Hindlimb muscle (tissue), 1 donor: Measurements from ENCODE around the gene CDCA3. TPM values are rescaled to one million over a fixed set of nuclear protein-coding genes. Genes with fewer than 3 reads are reported as not detected.
A peak's percentile ranks its signal among the peaks of the same experiment; 100 is the strongest.
"Not testable (repeated sequence)": the region's sequence is repeated elsewhere in the genome, so short reads cannot be mapped to it uniquely, and the experiment has no call there.

ENCODE experiments used
- DNase-seq: peaks from one replicate; pipeline ENCODE4 v3.0.0-alpha.2; 2013
- polyA plus RNA-seq: library from polyadenylated mRNA; unstranded; fragments of 120-200 nt; gene quantifications from one replicate; pipeline ENCODE4 v1.2.1, GENCODE V29; 2013; ENCODE audit not compliant: insufficient read length

The CDCA3 gene
- polyA plus RNA-seq = 16.7 TPM

GRCh38 chr12:6851153-6851920, at the start of gene CDCA3:
CDCA3 (minus strand) TSS chr12:6851286; CDS start chr12:6850952, 334 bp downstream.
- peak; percentile 93 for DNase-seq

- no peak for DNase-seq
Measured at GRCh38 chr12:6899837-6900519, 48.9 kb upstream of the CDCA3 start.

GRCh38 chr12:6899427-6899826, 48.3 kb upstream of the CDCA3 start:
- DNase-seq = no peak

GRCh38 chr12:6896846-6897435, 45.9 kb upstream of the CDCA3 start:
- no peak for DNase-seq

GRCh38 chr12:6894321-6894720, 43.2 kb upstream of the CDCA3 start:
- DNase-seq = no peak

GRCh38 chr12:6892683-6893082, 41.6 kb upstream of the CDCA3 start:
- DNase-seq = not testable (repeated sequence)

- no peak for DNase-seq
Measured at GRCh38 chr12:6891646-6892001, 40.5 kb upstream of the CDCA3 start.

GRCh38 chr12:6890789-6891645, 39.9 kb upstream of the CDCA3 start:
- DNase-seq = peak; percentile 99

GRCh38 chr12:6889775-6890573, 38.9 kb upstream of the CDCA3 start:
- DNase-seq = not testable (repeated sequence)

GRCh38 chr12:6888794-6889193, 37.7 kb upstream of the CDCA3 start:
- not testable (repeated sequence) for DNase-seq

- no peak for DNase-seq
Measured at GRCh38 chr12:6888360-6888759, 37.3 kb upstream of the CDCA3 start.

- DNase-seq = no peak
Measured at GRCh38 chr12:6887460-6887859, 36.4 kb upstream of the CDCA3 start.

GRCh38 chr12:6886206-6886999, 35.3 kb upstream of the CDCA3 start:
- not testable (repeated sequence) for DNase-seq

GRCh38 chr12:6884539-6884938, 33.5 kb upstream of the CDCA3 start:
- no peak for DNase-seq

GRCh38 chr12:6883683-6884082, 32.6 kb upstream of the CDCA3 start:
- no peak for DNase-seq

- DNase-seq = no peak
Measured at GRCh38 chr12:6883252-6883651, 32.2 kb upstream of the CDCA3 start.

GRCh38 chr12:6879824-6880223, 28.7 kb upstream of the CDCA3 start:
- DNase-seq = not testable (repeated sequence)

- DNase-seq = not testable (repeated sequence)
Measured at GRCh38 chr12:6874015-6874368, 22.9 kb upstream of the CDCA3 start.

GRCh38 chr12:6873094-6874014, 22.3 kb upstream of the CDCA3 start, which contains the start of gene SPSB2:
SPSB2 (minus strand) TSS chr12:6873303; CDS start chr12:6872901, 402 bp downstream.
- peak; percentile 97 for DNase-seq
